ENCODE results near the gene RNF125.

RNF125 gene

GRCh38 chr18:32021756-32022564 lies 3.3 kb downstream of the RNF125 start:
- no peak overlapping the region for H3K27ac ChIP-seq
- no peak for TF ChIP-seq CTCF (conservative IDR thresholded peaks at IDR 0.05; ENCODE audit: low read depth)
- ChIA-PET POLR2A (ENCODE audit: low non-redundant PET) (no interaction called here), CTCF (no interaction called here)
- DNase-seq (ENCODE audit: low spot score) = no peak

GRCh38 chr18:32025744-32026143 lies 7.1 kb downstream of the RNF125 start:
- no peak for TF ChIP-seq CTCF (conservative IDR thresholded peaks at IDR 0.05; ENCODE audit: low read depth)
- no peak overlapping the region for H3K27ac ChIP-seq
- ChIA-PET CTCF (no interaction called here), POLR2A (ENCODE audit: low non-redundant PET) (no interaction called here)
- no peak for DNase-seq (ENCODE audit: low spot score)

GRCh38 chr18:32026491-32027086 lies 8.0 kb downstream of the RNF125 start:
- ChIA-PET CTCF (no interaction called here), POLR2A (ENCODE audit: low non-redundant PET) (no interaction called here)
- H3K27ac ChIP-seq = no peak overlapping the region
- TF ChIP-seq CTCF (conservative IDR thresholded peaks at IDR 0.05; ENCODE audit: low read depth) = no peak
- no peak for DNase-seq (ENCODE audit: low spot score)

- no peak for TF ChIP-seq CTCF (conservative IDR thresholded peaks at IDR 0.05; ENCODE audit: low read depth)
- H3K27ac ChIP-seq = no peak overlapping the region
- CTCF ChIA-PET = no interaction called here
- POLR2A ChIA-PET (ENCODE audit: low non-redundant PET) = no interaction called here
- no peak for DNase-seq (ENCODE audit: low spot score)
Observed at GRCh38 chr18:32029558-32029957, 10.9 kb downstream of the RNF125 start.

GRCh38 chr18:32032609-32033008 lies 14.0 kb downstream of the RNF125 start:
- POLR2A ChIA-PET (ENCODE audit: low non-redundant PET) = no interaction called here
- no peak for DNase-seq (ENCODE audit: low spot score)
- CTCF ChIA-PET = no interaction called here
- no peak overlapping the region for H3K27ac ChIP-seq
- no peak for TF ChIP-seq CTCF (conservative IDR thresholded peaks at IDR 0.05; ENCODE audit: low read depth)

- H3K27ac ChIP-seq = no peak overlapping the region
- no peak for TF ChIP-seq CTCF (conservative IDR thresholded peaks at IDR 0.05; ENCODE audit: low read depth)
- ChIA-PET CTCF (no interaction called here), POLR2A (ENCODE audit: low non-redundant PET) (no interaction called here)
- DNase-seq (ENCODE audit: low spot score) = no peak
Observed at GRCh38 chr18:32036506-32037180, 18.0 kb downstream of the RNF125 start.

All from RWPE1 (cell line).